Vagina (tissue), 2 donors: ENCODE data around the gene SLFN12.

Experiments used
- POLR2A ChIP-seq, 2 donors: fragments of 450-650 bp; IDR thresholded peaks; one replicate each; pipeline ENCODE4 v1.6.1; 2017; ENCODE audit warnings: antibody characterized with exemption in 2 of 2, mild to moderate bottlenecking in 2 of 2, moderate library complexity in 2 of 2
- POLR2AphosphoS5 ChIP-seq, 2 donors: sonication (generic); formaldehyde crosslinking; IDR thresholded peaks; one replicate each; pipeline ENCODE4 v1.9.0; 2017; ENCODE audit warnings: antibody characterized with exemption in 2 of 2, mild to moderate bottlenecking in 2 of 2, low read depth in 1 of 2; ENCODE audit not compliant: insufficient read depth in 1 of 2

GRCh38 chr17:35390663-35391062, 41.6 kb downstream of the SLFN12 start:
- TF ChIP-seq POLR2AphosphoS5 (IDR thresholded peaks at IDR 0.05; ENCODE audit: insufficient read depth in 1 of 2, low read depth in 1 of 2) = no peak
- TF ChIP-seq POLR2A (IDR thresholded peaks at IDR 0.05) = no peak
